ENCODE data around the gene PRKCD.

PRKCD gene

DNA sequence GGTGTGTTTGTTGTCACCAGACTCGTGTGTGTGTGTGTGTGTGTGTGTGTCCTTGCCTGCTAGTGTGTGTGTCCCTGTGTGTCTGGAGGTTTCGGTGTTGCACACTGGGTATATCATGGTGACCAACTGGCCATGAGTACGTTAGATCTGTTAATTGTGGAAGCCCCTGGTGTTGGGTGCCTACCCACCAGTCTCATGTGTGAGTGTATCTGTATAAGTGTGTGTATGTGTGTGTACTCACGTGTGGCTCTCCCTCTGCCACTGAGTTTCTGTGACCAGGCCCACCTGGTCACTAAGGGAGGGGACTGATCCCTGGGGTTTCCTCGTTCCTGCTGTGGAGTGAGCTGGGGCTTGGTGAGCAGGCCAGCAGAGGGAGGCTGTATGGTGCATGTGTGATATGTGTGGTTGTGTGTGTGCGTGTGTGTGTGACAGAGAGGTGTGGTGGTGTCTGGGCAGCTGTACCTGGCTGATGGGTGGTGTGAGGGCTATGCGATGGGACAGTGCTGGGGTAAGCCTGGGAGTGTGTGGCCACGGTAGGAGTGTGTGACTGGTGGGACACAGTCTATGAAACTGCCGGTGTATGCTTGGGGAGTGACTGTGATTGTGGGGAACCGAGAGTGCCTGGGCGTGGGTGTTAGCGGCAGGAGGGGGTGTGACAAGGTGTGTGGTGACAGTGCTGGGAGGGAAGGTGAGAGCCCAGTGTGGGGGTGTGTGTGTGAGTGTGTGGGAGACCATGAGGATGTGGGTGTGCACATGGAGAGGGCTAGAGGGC is 1.8 kb downstream of the PRKCD start:
- TF ChIP-seq, protein P1, sequence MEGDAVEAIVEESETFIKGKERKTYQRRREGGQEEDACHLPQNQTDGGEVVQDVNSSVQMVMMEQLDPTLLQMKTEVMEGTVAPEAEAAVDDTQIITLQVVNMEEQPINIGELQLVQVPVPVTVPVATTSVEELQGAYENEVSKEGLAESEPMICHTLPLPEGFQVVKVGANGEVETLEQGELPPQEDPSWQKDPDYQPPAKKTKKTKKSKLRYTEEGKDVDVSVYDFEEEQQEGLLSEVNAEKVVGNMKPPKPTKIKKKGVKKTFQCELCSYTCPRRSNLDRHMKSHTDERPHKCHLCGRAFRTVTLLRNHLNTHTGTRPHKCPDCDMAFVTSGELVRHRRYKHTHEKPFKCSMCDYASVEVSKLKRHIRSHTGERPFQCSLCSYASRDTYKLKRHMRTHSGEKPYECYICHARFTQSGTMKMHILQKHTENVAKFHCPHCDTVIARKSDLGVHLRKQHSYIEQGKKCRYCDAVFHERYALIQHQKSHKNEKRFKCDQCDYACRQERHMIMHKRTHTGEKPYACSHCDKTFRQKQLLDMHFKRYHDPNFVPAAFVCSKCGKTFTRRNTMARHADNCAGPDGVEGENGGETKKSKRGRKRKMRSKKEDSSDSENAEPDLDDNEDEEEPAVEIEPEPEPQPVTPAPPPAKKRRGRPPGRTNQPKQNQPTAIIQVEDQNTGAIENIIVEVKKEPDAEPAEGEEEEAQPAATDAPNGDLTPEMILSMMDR (conservative IDR thresholded peaks at IDR 0.05; ENCODE audit: low read depth, low read length) = no peak
- H3K4me3 ChIP-seq (ENCODE audit: low read depth, low read length) = peak overlapping the region; percentile 87
- no peak for DNase-seq (ENCODE audit: low read depth)

DNA sequence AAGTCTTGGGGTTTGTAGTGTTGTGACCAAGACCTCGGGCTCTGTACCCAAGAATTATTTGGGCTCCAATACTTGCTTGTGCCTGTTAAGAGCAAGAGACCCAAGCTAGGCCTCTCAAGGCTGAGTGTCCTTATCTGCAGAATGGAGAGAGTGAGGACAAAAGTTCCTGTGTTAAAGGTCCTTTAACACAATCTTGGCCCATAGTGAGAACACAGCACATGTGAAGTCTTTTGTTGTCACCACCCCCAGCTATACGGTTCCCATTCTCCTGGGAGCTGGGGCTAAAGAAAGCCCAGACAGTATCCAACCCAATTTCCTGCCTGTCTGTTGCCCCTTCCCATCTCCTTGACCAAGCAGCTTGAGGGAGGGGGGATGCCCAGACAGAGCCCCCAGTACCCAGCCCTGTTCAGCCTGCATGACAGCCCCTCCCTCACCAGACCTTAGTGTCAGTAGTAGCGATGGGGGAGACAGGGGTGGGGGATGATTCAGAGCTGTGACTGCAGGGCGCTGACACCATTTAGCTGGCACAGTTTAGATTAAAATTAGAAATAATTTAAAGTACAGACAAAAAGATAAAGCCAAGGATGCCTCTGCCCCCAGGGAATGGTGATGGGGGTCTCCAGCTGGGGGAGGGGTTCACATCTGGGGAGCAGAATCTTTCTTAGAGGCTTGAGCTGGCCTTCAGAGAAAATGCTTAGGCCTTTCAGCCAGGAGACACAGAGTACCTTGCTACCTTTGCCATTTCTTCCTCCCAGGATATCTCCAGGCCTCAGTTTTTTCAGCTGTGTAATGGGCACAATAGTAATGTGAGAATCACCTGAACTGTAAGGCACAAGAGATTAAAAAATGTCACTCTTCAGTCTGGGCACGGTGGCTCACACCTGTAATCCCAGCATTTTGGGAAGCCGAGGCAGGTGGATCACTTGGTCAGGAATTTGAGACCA is 2.7 kb downstream of the PRKCD start:
- TF ChIP-seq, protein P1 (conservative IDR thresholded peaks at IDR 0.05; ENCODE audit: low read depth, low read length) = no peak
- DNase-seq (ENCODE audit: low read depth) = no peak
- H3K4me3 ChIP-seq (ENCODE audit: low read depth, low read length) = no peak overlapping the region

DNA sequence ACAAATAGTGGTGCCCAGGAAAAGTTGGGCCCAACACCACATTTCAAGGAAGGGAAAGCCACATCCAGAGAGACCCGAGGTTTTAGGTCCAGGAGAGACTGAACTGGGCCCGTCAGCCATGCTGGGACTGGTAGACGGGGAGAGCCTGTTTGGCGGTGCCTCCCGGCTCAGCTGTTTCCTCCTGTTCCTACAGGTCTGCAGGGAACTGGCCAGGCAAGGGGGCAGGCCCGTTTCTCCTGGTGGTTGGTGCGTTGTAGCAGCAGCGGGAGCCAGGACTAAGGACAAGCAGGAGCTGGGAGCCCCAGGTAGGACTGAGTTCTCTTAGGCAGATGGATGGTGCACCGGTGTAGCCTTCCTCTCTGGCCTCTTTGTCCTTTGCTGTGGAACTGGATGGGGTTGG is 3.9 kb downstream of the PRKCD start:
- no peak overlapping the region for H3K4me3 ChIP-seq (ENCODE audit: low read depth, low read length)
- no peak for DNase-seq (ENCODE audit: low read depth)
- TF ChIP-seq, protein P1 (conservative IDR thresholded peaks at IDR 0.05; ENCODE audit: low read depth, low read length) = no peak

DNA sequence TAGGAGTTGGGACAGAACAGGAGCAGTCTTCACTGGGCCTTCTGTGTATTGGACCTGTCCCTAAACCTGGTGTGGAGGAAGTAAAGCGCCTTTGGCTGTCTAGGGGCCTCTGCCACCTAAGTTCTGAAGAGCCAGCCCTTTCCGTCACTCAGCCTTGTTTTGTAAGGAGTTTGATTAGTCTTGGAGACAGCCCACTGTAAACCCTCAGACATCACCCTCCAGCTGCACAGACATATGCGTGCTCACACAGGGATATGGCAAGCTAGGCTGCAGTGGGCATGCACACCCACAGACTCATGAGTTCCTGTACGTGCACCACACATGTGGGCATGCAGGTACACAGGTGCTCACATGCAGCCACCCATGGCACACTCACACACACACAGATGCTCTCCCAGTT is 5.2 kb downstream of the PRKCD start:
- no peak for DNase-seq (ENCODE audit: low read depth)
- TF ChIP-seq, protein P1 (conservative IDR thresholded peaks at IDR 0.05; ENCODE audit: low read depth, low read length) = no peak
- no peak overlapping the region for H3K4me3 ChIP-seq (ENCODE audit: low read depth, low read length)

DNA sequence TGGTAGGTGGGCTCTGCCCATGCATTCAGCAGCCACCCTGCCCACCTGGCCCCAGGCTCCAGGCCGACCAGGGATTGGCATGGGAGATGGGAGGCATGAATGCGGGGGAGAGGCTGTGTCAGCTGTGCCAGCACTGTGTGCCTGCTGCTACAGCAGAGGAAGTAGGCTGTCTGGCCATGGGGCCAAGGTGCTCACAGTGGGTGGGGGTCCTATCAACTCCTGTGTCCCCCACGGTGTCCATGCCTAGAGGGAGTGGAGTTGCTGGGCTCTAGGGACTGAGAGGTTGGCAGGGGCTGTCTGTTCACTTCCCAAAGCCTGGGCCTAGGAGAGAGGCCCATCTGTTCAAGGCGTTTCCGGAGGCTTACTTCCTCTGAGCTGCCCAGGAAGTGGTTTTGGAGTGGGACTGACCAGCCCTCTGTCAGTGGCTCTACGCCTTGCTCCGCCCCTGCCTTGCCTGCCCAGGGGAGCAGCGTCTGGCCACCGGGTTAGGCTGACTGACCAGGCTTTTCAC is 5.8 kb downstream of the PRKCD start:
- TF ChIP-seq, protein P1 (conservative IDR thresholded peaks at IDR 0.05; ENCODE audit: low read depth, low read length) = no peak
- H3K4me3 ChIP-seq (ENCODE audit: low read depth, low read length) = no peak overlapping the region

DNA sequence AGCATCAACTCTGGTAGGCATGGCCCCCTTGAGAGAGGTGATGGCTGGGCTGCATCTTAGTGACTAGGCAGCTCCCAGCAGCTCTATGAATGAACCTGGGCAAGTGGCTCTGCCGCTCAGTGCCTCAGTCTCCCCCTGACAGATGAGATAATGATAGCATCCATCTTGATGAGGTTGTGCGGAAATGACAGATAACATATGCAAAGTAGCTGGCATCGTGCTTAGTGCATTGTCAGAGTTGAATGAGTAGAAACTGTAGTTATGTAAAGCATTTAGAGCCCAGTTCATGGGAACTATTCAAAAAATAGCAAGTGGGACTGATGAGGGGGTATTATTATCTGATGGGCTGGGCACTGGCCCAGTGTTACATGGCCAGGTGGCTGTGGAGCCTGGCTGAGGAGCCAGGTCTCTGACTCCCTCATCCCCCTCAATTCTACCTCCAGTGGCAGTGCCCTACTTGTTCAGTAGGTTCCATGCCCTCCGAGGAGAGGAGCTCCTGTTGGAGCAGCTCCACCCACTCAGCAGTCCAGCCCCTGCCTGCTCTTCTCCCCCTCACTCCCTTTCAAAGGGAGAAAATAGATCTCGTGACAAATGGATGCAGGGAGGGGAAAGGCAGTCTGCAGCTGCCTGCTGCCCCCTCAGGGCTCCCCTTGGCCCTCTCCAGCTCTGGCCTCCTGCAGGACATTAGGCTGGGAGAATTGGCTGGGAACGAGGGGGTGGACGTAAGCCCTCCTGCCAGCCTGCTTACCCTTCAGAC is 6.6 kb downstream of the PRKCD start:
- DNase-seq (ENCODE audit: low read depth) = no peak
- no peak overlapping the region for H3K4me3 ChIP-seq (ENCODE audit: low read depth, low read length)
- TF ChIP-seq, protein P1 (conservative IDR thresholded peaks at IDR 0.05; ENCODE audit: low read depth, low read length) = no peak

More for the DNA sequence above, 5.8 kb downstream of the PRKCD start:
- peak; percentile 75 for DNase-seq (ENCODE audit: low read depth)
